ENCODE measurements around the gene CEND1.

The CEND1 gene

GRCh38 chr11:764322-765024, 25.4 kb downstream of the CEND1 start:
- Mint-ChIP-seq H3K9me3 (no peaks in the 10 kb centered on the region), H3K27me3 (ENCODE audit: low read depth) (no peaks in the 10 kb centered on the region), H3K4me3 (no peak overlapping the region), H3K4me1 (ENCODE audit: low read depth) (peaks cover 2% of the 10 kb centered on the region), H3K36me3 (ENCODE audit: low read depth) (peaks cover 24% of the 10 kb centered on the region), H3K27ac (no peak overlapping the region)

- H3K4me1 Mint-ChIP-seq (ENCODE audit: low read depth), result peaks cover 2% of the 10 kb centered on the region
Observed at GRCh38 chr11:763549-764321, 26.2 kb downstream of the CEND1 start.

GRCh38 chr11:763073-763463, 26.8 kb downstream of the CEND1 start:
- H3K36me3 Mint-ChIP-seq (ENCODE audit: low read depth), result peaks cover 26% of the 10 kb centered on the region
- peaks cover 2% of the 10 kb centered on the region for H3K4me1 Mint-ChIP-seq (ENCODE audit: low read depth)
- no peaks in the 10 kb centered on the region for H3K9me3 Mint-ChIP-seq
- no peak overlapping the region for H3K4me3 Mint-ChIP-seq
- no peak overlapping the region for H3K27ac Mint-ChIP-seq
- no peaks in the 10 kb centered on the region for H3K27me3 Mint-ChIP-seq (ENCODE audit: low read depth)

More at GRCh38 chr11:763549-764321, 26.2 kb downstream of the CEND1 start:
- H3K4me3 Mint-ChIP-seq, result no peak overlapping the region
- peaks cover 24% of the 10 kb centered on the region for H3K36me3 Mint-ChIP-seq (ENCODE audit: low read depth)
- H3K27me3 Mint-ChIP-seq (ENCODE audit: low read depth), result no peaks in the 10 kb centered on the region
- no peaks in the 10 kb centered on the region for H3K9me3 Mint-ChIP-seq
- H3K27ac Mint-ChIP-seq, result no peak overlapping the region

GRCh38 chr11:762421-763072, 27.3 kb downstream of the CEND1 start:
- H3K4me1 Mint-ChIP-seq (ENCODE audit: low read depth), result peaks cover 2% of the 10 kb centered on the region
- H3K36me3 Mint-ChIP-seq (ENCODE audit: low read depth), result peaks cover 29% of the 10 kb centered on the region
- no peak overlapping the region for H3K27ac Mint-ChIP-seq
- no peaks in the 10 kb centered on the region for H3K27me3 Mint-ChIP-seq (ENCODE audit: low read depth)
- H3K4me3 Mint-ChIP-seq, result no peak overlapping the region
- H3K9me3 Mint-ChIP-seq, result no peaks in the 10 kb centered on the region

- Mint-ChIP-seq H3K27me3 (ENCODE audit: low read depth) (no peaks in the 10 kb centered on the region), H3K36me3 (ENCODE audit: low read depth) (peaks cover 30% of the 10 kb centered on the region), H3K27ac (no peak overlapping the region), H3K4me3 (no peak overlapping the region), H3K9me3 (no peaks in the 10 kb centered on the region), H3K4me1 (ENCODE audit: low read depth) (peaks cover 4% of the 10 kb centered on the region)
Observed at GRCh38 chr11:761526-762108, 28.3 kb downstream of the CEND1 start.

- Mint-ChIP-seq H3K27ac (no peak overlapping the region), H3K27me3 (ENCODE audit: low read depth) (no peaks in the 10 kb centered on the region), H3K4me1 (ENCODE audit: low read depth) (peaks cover 4% of the 10 kb centered on the region), H3K4me3 (no peak overlapping the region), H3K36me3 (ENCODE audit: low read depth) (peaks cover 32% of the 10 kb centered on the region), H3K9me3 (no peaks in the 10 kb centered on the region)
Observed at GRCh38 chr11:760236-760635, 29.7 kb downstream of the CEND1 start.

GRCh38 chr11:749731-750130, 40.2 kb downstream of the CEND1 start:
- Mint-ChIP-seq H3K9me3 (no peaks in the 10 kb centered on the region), H3K4me1 (ENCODE audit: low read depth) (peaks cover 18% of the 10 kb centered on the region), H3K4me3 (peak overlapping the region; percentile 61), H3K27me3 (ENCODE audit: low read depth) (no peaks in the 10 kb centered on the region), H3K36me3 (ENCODE audit: low read depth) (no peaks in the 10 kb centered on the region), H3K27ac (no peak overlapping the region)

GRCh38 chr11:748007-748359, 41.9 kb downstream of the CEND1 start:
- Mint-ChIP-seq H3K27ac (peak overlapping the region; percentile 79), H3K9me3 (no peaks in the 10 kb centered on the region), H3K27me3 (ENCODE audit: low read depth) (no peaks in the 10 kb centered on the region), H3K4me1 (ENCODE audit: low read depth) (peaks cover 18% of the 10 kb centered on the region), H3K4me3 (peak overlapping the region; percentile 86), H3K36me3 (ENCODE audit: low read depth) (no peaks in the 10 kb centered on the region)

- H3K36me3 Mint-ChIP-seq (ENCODE audit: low read depth), result no peaks in the 10 kb centered on the region
Observed at GRCh38 chr11:747158-748006, 42.5 kb downstream of the CEND1 start, which contains the start of gene TALDO1. Gene TALDO1, plus strand, starts transcription at chr11:747464. Its CDS starts 18 bp downstream, at chr11:747482.

GRCh38 chr11:746289-747157, 43.4 kb downstream of the CEND1 start:
- Mint-ChIP-seq H3K4me1 (ENCODE audit: low read depth) (peaks cover 17% of the 10 kb centered on the region), H3K9me3 (no peaks in the 10 kb centered on the region), H3K36me3 (ENCODE audit: low read depth) (no peaks in the 10 kb centered on the region), H3K27ac (peak overlapping the region; percentile 82), H3K4me3 (peak overlapping the region; percentile 84), H3K27me3 (ENCODE audit: low read depth) (no peaks in the 10 kb centered on the region)

More at GRCh38 chr11:747158-748006, 42.5 kb downstream of the CEND1 start, which contains the start of gene TALDO1:
- peak within 1 kb of the TSS; percentile 86 for H3K4me3 Mint-ChIP-seq
- H3K9me3 Mint-ChIP-seq, result no peaks in the 10 kb centered on the region
- H3K4me1 Mint-ChIP-seq (ENCODE audit: low read depth), result peaks cover 17% of the 10 kb centered on the region
- peak within 1 kb of the TSS; percentile 82 for H3K27ac Mint-ChIP-seq
- no peaks in the 10 kb centered on the region for H3K27me3 Mint-ChIP-seq (ENCODE audit: low read depth)

GRCh38 chr11:745428-745827, 44.5 kb downstream of the CEND1 start:
- H3K4me3 Mint-ChIP-seq, result no peak overlapping the region
- H3K27me3 Mint-ChIP-seq (ENCODE audit: low read depth), result no peaks in the 10 kb centered on the region
- H3K36me3 Mint-ChIP-seq (ENCODE audit: low read depth), result no peaks in the 10 kb centered on the region
- H3K27ac Mint-ChIP-seq, result no peak overlapping the region
- H3K9me3 Mint-ChIP-seq, result no peaks in the 10 kb centered on the region
- peaks cover 17% of the 10 kb centered on the region for H3K4me1 Mint-ChIP-seq (ENCODE audit: low read depth)

GRCh38 chr11:742571-743201, 47.2 kb downstream of the CEND1 start:
- Mint-ChIP-seq H3K4me3 (no peak overlapping the region), H3K36me3 (ENCODE audit: low read depth) (no peaks in the 10 kb centered on the region), H3K27ac (no peak overlapping the region), H3K27me3 (ENCODE audit: low read depth) (peaks cover 15% of the 10 kb centered on the region), H3K9me3 (no peaks in the 10 kb centered on the region), H3K4me1 (ENCODE audit: low read depth) (peaks cover 9% of the 10 kb centered on the region)

- H3K9me3 Mint-ChIP-seq, result no peaks in the 10 kb centered on the region
- H3K27ac Mint-ChIP-seq, result no peak overlapping the region
- no peaks in the 10 kb centered on the region for H3K36me3 Mint-ChIP-seq (ENCODE audit: low read depth)
- H3K4me3 Mint-ChIP-seq, result no peak overlapping the region
- peaks cover 15% of the 10 kb centered on the region for H3K27me3 Mint-ChIP-seq (ENCODE audit: low read depth)
- peaks cover 14% of the 10 kb centered on the region for H3K4me1 Mint-ChIP-seq (ENCODE audit: low read depth)
Observed at GRCh38 chr11:742156-742546, 47.7 kb downstream of the CEND1 start.
